Measurements from ENCODE around the gene SLC25A20.

The SLC25A20 gene

DNA sequence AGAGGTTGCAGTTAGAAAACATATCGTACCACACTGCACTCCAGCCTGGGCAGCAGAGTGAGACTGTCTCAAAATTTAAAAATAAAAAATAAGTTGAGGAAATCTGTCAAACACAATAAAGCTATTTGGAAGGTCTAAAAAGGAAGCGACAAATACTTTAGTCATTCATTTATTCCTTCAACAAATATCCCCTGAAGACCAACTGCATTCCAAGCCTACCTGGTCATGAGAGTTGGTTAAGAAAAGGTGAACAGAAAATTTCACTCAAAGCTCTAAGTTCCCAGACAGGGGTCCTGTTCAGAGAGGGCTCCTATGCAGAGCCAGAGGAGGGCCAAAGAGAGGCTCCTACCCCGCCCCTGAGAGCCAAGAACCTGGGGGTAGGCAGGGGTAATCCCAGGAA, 35.6 kb downstream of the SLC25A20 start:
- Histone ChIP-seq H3K4me3 (ENCODE audit: low read length) (no peak overlapping the region), H3K4me1 (ENCODE audit: control insufficient read depth, insufficient read depth, low read length) (no peaks in the 10 kb centered on the region), H3K27ac (ENCODE audit: low read length) (no peak overlapping the region), H3K9me3 (ENCODE audit: control insufficient read depth, insufficient read depth, low read length) (no peaks in the 10 kb centered on the region), H3K27me3 (ENCODE audit: control insufficient read depth, insufficient read depth, low read length) (no peaks in the 10 kb centered on the region), H3K36me3 (ENCODE audit: control insufficient read depth, insufficient read depth, low read length) (no peaks in the 10 kb centered on the region)
- no CpG with 5 or more reads among the region's 3 CpGs for WGBS (ENCODE audit: insufficient coverage, insufficient read length)
- no peak for DNase-seq (ENCODE audit: low read depth, low spot score)

DNA sequence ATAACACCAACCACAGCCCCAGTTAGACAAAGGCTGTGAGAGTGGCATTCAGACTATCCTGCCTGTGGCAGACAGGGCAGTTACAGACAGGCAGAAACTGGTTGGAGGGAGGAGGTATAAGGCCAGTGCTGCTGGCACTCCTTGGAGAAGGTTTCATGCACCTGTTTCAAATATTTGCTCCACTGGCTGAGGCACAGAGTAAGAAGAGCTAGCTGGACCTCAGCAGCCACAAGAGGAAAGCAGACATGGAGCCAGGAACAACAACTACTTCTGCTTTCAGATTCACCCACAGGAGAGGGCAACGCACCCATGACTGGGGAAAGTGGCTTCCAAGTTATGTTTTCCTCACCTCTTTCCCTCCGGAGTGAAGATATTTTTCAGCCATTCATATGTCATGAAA, 39.5 kb downstream of the SLC25A20 start:
- WGBS (ENCODE audit: insufficient coverage, insufficient read length): no CpG with 5 or more reads among the region's 2 CpGs
- no peaks in the 10 kb centered on the region for H3K9me3 ChIP-seq (ENCODE audit: control insufficient read depth, insufficient read depth, low read length)
- H3K27ac ChIP-seq (ENCODE audit: low read length): no peak overlapping the region
- no peaks in the 10 kb centered on the region for H3K27me3 ChIP-seq (ENCODE audit: control insufficient read depth, insufficient read depth, low read length)
- no peaks in the 10 kb centered on the region for H3K4me1 ChIP-seq (ENCODE audit: control insufficient read depth, insufficient read depth, low read length)
- DNase-seq (ENCODE audit: low read depth, low spot score): no peak
- no peaks in the 10 kb centered on the region for H3K36me3 ChIP-seq (ENCODE audit: control insufficient read depth, insufficient read depth, low read length)
- H3K4me3 ChIP-seq (ENCODE audit: low read length): no peak overlapping the region

DNA sequence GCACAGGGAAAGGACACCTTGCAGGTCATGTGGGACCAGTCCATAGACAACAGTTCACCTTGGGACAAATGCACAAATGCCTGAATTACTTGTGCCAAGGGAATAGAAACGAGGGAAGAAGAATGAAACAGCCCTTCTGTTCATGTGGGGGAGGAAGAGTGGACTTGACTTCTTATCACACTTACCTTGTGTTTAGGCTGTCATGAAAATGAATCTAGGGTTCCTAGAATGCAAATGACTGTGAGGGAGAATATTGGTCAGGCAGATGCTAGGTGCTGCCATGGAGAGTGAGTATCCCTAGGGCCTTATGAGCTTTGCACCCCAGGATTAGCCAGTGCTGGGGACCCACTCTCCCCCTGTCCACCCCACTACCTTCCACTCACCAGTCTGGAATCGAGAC, 40.0 kb downstream of the SLC25A20 start:
- Histone ChIP-seq H3K4me1 (ENCODE audit: control insufficient read depth, insufficient read depth, low read length) (no peaks in the 10 kb centered on the region), H3K27me3 (ENCODE audit: control insufficient read depth, insufficient read depth, low read length) (no peaks in the 10 kb centered on the region), H3K27ac (ENCODE audit: low read length) (no peak overlapping the region), H3K36me3 (ENCODE audit: control insufficient read depth, insufficient read depth, low read length) (no peaks in the 10 kb centered on the region), H3K4me3 (ENCODE audit: low read length) (no peak overlapping the region), H3K9me3 (ENCODE audit: control insufficient read depth, insufficient read depth, low read length) (no peaks in the 10 kb centered on the region)
- DNase-seq (ENCODE audit: low read depth, low spot score): no peak
- WGBS (ENCODE audit: insufficient coverage, insufficient read length): no CpG with 5 or more reads among the region's 2 CpGs

DNA sequence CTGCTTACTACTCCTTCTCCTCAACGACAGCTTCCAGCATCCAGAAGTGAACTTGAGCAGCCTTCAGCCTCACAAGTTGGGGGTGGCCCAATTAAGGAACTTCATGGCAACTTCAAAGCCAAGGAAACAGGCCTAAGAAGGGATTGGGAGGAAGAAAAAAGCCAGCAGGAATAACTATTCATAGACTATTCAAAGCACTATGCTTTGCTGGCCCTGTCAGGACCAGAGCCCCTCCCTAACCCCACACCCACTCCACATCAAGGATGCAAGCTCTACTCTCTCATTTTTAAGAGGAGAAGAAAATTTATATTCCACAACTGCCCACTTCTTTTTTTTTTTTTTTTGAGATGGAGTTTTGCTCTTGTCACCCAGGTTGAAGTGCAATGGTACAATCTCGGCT, 41.0 kb downstream of the SLC25A20 start:
- no CpG with 5 or more reads among the region's 2 CpGs for WGBS (ENCODE audit: insufficient coverage, insufficient read length)
- H3K4me1 ChIP-seq (ENCODE audit: control insufficient read depth, insufficient read depth, low read length): no peaks in the 10 kb centered on the region
- no peaks in the 10 kb centered on the region for H3K9me3 ChIP-seq (ENCODE audit: control insufficient read depth, insufficient read depth, low read length)

DNA sequence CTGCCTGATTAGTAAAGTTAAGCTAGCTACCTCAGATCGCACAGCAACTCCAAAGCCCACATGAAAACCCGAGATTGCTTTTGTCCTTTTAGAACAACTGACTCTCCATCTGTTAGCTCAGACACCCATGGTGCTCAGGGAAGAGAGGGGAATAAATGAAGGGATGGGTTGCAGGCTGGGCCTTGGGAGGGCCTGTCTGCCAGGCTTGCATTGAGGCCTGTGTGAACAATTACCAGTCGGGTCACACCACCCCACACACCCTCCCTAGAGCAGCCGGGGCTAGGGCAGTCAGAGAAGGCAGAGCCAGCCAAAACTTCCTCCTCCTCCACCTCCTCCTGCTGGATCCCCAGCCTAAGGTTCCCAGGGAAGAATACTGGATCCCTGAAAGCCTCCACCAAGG, 42.2 kb downstream of the SLC25A20 start:
- DNase-seq (ENCODE audit: low read depth, low spot score): no peak
- no CpG with 5 or more reads among the region's 4 CpGs for WGBS (ENCODE audit: insufficient coverage, insufficient read length)
- Histone ChIP-seq H3K27me3 (ENCODE audit: control insufficient read depth, insufficient read depth, low read length) (no peaks in the 10 kb centered on the region), H3K36me3 (ENCODE audit: control insufficient read depth, insufficient read depth, low read length) (no peaks in the 10 kb centered on the region), H3K9me3 (ENCODE audit: control insufficient read depth, insufficient read depth, low read length) (no peaks in the 10 kb centered on the region), H3K27ac (ENCODE audit: low read length) (no peak overlapping the region), H3K4me1 (ENCODE audit: control insufficient read depth, insufficient read depth, low read length) (no peaks in the 10 kb centered on the region), H3K4me3 (ENCODE audit: low read length) (no peak overlapping the region)

More for the DNA sequence above, 41.0 kb downstream of the SLC25A20 start:
- Histone ChIP-seq H3K4me3 (ENCODE audit: low read length) (no peak overlapping the region), H3K27ac (ENCODE audit: low read length) (no peak overlapping the region), H3K27me3 (ENCODE audit: control insufficient read depth, insufficient read depth, low read length) (no peaks in the 10 kb centered on the region), H3K36me3 (ENCODE audit: control insufficient read depth, insufficient read depth, low read length) (no peaks in the 10 kb centered on the region)
- no peak for DNase-seq (ENCODE audit: low read depth, low spot score)

DNA sequence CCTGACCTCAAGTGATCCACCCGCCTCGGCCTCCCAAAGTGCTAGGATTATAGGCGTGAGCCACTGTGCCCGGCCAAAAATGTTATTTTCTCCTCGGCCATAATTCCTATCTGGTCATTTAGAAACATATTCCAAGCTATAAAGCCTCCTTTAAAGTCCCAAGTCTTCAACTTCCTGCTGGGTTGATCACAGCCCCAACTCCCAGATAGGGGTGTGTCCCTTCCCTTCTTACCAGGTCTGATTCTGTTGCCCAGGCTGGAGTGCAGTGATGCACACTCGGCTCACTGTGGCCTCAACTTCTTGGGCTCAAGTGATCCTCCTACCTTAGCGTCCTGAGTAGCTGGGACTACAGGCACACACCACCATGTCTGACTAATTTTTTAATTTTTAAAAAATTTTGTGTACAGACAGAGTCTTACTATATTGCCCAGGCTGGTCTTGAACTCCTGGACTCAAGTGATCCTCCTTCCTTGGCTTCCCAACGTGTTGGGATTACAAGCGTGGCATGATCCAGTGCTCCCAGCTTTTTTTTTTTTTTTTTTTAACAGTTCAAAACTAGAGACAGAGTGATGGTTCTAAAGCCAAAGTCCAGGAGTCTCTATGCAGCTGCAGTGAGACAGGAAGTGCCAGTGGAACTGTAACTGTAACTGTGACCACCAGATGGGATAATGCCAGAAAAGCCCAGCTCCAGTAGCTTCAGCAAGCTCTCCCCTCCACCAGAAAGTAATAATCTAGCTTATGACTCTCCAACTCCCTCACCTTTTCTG, 42.8 kb downstream of the SLC25A20 start:
- no peaks in the 10 kb centered on the region for H3K36me3 ChIP-seq (ENCODE audit: control insufficient read depth, insufficient read depth, low read length)
- no peak for DNase-seq (ENCODE audit: low read depth, low spot score)
- H3K9me3 ChIP-seq (ENCODE audit: control insufficient read depth, insufficient read depth, low read length): no peaks in the 10 kb centered on the region
- H3K27me3 ChIP-seq (ENCODE audit: control insufficient read depth, insufficient read depth, low read length): no peaks in the 10 kb centered on the region
- H3K4me1 ChIP-seq (ENCODE audit: control insufficient read depth, insufficient read depth, low read length): no peaks in the 10 kb centered on the region
- H3K4me3 ChIP-seq (ENCODE audit: low read length): no peak overlapping the region
- no peak overlapping the region for H3K27ac ChIP-seq (ENCODE audit: low read length)
- no CpG with 5 or more reads among the region's 9 CpGs for WGBS (ENCODE audit: insufficient coverage, insufficient read length)

DNA sequence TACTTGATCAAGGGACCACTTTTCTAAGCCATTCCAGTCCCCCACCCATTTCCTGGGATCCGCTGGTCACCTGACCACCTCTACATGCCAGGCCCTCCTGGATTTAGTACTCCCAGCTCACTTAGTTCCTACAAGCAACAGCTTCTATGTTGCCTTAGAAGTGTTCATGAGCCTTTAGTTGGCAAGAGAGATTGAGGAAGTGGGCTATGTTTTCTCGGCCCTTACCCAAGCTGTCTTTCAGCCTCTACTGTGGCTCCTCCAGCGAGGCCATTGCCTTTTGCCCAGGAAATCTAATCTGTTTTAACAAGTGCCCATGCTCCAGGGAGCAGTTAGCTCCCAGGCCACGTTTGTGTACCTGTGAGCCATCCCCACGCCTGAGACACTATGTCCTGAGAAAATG, 46.5 kb downstream of the SLC25A20 start:
- no CpG with 5 or more reads among the region's 5 CpGs for WGBS (ENCODE audit: insufficient coverage, insufficient read length)
- no peak overlapping the region for H3K4me3 ChIP-seq (ENCODE audit: low read length)
- no peaks in the 10 kb centered on the region for H3K4me1 ChIP-seq (ENCODE audit: control insufficient read depth, insufficient read depth, low read length)
- DNase-seq (ENCODE audit: low read depth, low spot score): no peak
- H3K27ac ChIP-seq (ENCODE audit: low read length): no peak overlapping the region
- no peaks in the 10 kb centered on the region for H3K27me3 ChIP-seq (ENCODE audit: control insufficient read depth, insufficient read depth, low read length)
- no peaks in the 10 kb centered on the region for H3K36me3 ChIP-seq (ENCODE audit: control insufficient read depth, insufficient read depth, low read length)
- no peaks in the 10 kb centered on the region for H3K9me3 ChIP-seq (ENCODE audit: control insufficient read depth, insufficient read depth, low read length)

DNA sequence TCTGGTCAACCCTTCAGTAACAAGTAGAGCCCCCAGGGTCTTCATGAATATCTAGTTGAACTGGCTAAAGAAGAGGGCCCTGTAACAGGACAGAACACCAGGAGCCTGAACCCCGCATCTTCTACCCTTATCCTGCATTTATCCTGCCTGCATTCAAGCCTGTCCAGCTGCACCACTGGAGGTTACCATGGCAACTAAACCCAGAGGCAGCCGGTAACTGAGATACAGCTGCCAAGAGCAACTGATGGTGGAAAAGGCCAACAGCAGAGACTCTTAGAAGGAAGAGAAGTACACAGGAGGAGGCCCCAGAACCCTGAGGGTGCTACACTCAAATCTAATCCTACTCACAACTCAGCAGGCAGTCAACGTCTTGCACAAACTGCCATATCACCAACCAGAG, 47.3 kb downstream of the SLC25A20 start:
- H3K27me3 ChIP-seq (ENCODE audit: control insufficient read depth, insufficient read depth, low read length): no peaks in the 10 kb centered on the region
- H3K36me3 ChIP-seq (ENCODE audit: control insufficient read depth, insufficient read depth, low read length): no peaks in the 10 kb centered on the region
- H3K9me3 ChIP-seq (ENCODE audit: control insufficient read depth, insufficient read depth, low read length): no peaks in the 10 kb centered on the region
- H3K4me1 ChIP-seq (ENCODE audit: control insufficient read depth, insufficient read depth, low read length): no peaks in the 10 kb centered on the region
- no peak overlapping the region for H3K4me3 ChIP-seq (ENCODE audit: low read length)
- no peak for DNase-seq (ENCODE audit: low read depth, low spot score)
- no CpG with 5 or more reads among the region's 3 CpGs for WGBS (ENCODE audit: insufficient coverage, insufficient read length)
- no peak overlapping the region for H3K27ac ChIP-seq (ENCODE audit: low read length)

DNA sequence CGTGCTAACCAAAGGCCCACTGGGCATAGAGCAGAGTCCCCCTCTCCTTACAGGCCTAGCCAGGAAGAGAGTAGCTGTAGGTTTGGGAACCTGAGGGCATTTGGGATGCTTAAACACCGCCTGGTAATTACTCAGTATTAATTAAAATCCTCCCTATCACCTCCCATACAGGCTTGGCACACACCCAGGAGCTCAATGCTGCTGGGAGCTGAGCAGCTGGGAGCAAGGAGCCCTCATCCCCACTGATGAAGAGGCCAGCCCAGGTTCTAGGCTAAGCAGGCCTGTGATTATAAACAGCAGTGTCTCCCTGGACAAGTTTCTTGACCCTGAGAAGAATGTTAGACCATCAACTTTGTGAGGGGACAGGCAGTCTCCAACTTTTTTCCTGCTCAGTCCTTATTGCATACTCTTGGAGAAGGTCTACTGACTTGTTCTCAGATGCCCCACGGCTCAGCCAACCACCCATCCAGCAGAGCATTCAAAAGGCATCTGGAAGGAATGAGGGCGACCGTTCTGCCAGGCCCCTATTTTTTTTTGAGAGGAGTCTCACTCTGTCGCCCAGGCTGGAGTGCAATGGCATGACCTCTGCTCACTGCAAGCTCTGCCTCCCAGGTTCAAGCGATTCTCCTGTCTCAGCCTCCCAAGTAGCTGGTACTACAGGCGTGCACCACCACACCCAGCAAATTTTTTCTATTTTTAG, 49.7 kb downstream of the SLC25A20 start:
- no peaks in the 10 kb centered on the region for H3K4me1 ChIP-seq (ENCODE audit: control insufficient read depth, insufficient read depth, low read length)
- no peak overlapping the region for H3K27ac ChIP-seq (ENCODE audit: low read length)
- H3K36me3 ChIP-seq (ENCODE audit: control insufficient read depth, insufficient read depth, low read length): no peaks in the 10 kb centered on the region
- no peaks in the 10 kb centered on the region for H3K9me3 ChIP-seq (ENCODE audit: control insufficient read depth, insufficient read depth, low read length)
- no CpG with 5 or more reads among the region's 8 CpGs for WGBS (ENCODE audit: insufficient coverage, insufficient read length)
- no peaks in the 10 kb centered on the region for H3K27me3 ChIP-seq (ENCODE audit: control insufficient read depth, insufficient read depth, low read length)
- H3K4me3 ChIP-seq (ENCODE audit: low read length): no peak overlapping the region
- no peak for DNase-seq (ENCODE audit: low read depth, low spot score)

DNA sequence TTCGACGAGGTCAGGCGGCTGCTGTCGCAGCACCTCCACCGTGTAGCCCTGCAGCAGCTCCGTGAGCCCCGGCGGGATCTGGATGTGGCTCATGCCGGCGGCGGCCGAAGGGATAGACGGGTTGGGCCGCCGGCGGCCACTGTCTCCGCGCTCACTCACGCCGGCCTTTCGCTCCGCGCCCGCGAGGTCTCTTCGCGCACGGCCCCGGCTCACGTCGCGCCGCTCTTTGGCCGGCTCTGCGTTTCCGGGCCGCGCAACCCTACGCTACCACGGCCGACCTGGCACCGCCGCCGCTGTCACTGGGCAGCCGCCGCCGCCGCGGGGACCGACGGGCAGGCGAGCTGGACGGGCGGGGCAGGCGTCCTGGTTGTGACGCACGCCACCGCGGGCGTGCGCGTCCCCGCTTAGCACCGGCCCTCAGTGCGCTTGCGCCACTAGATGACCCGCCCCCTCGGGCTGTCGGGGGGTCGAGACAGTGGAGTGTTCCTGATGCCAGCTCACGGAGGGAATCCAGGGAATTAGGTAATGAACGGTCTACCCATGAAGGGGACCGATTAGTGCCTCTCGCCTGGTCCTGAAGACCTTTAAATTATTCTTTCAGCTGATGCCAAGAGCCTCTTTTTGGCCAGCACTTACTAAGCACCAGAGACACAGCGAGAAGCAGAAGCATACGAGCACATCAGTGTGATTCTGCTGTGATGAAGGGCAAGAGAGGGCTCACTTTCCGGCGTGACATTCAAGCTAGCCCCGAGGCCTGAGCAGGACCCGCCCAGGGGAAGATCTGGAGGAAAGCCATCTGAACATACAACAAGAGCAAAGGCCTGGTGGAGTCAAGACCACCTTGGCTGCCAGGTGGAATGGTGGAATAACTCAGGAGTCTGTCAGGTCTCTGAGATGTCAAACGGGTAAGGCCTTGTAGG, 50.9 kb downstream of the SLC25A20 start, which contains the start of gene PRKAR2A:
PRKAR2A (minus strand) TSS at position 371 of the 920 bp plus-strand sequence; CDS start at position 93, 278 bp downstream.
- Histone ChIP-seq H3K4me1 (ENCODE audit: control insufficient read depth, insufficient read depth, low read length) (no peaks in the 10 kb centered on the region), H3K27ac (ENCODE audit: low read length) (no peak within 1 kb of the TSS), H3K9me3 (ENCODE audit: control insufficient read depth, insufficient read depth, low read length) (no peaks in the 10 kb centered on the region), H3K4me3 (ENCODE audit: low read length) (peak within 1 kb of the TSS; percentile 56; the same call in 1 of the 2 replicates), H3K36me3 (ENCODE audit: control insufficient read depth, insufficient read depth, low read length) (no peaks in the 10 kb centered on the region), H3K27me3 (ENCODE audit: control insufficient read depth, insufficient read depth, low read length) (no peaks in the 10 kb centered on the region)
- peak; percentile 61 for DNase-seq (ENCODE audit: low read depth, low spot score)
- WGBS (ENCODE audit: insufficient coverage, insufficient read length): no CpG with 5 or more reads among the region's 81 CpGs
